RWPE1 (cell line): ENCODE data around the gene PARVG.

Source experiments
- CTCF ChIA-PET: fragments of 350-600 bp; sonication (Branson Sonifier 250); formaldehyde crosslinking; extraction: SDS; loops from one replicate; lab custom pipeline; 2021; lab: Yijun Ruan, JAX
- POLR2A ChIA-PET: fragments of 400-600 bp; formaldehyde crosslinking; extraction: SDS; loops from one replicate; lab custom pipeline; 2020; ENCODE audit warnings: antibody characterized with exemption; ENCODE audit not compliant: low non-redundant PET; lab: Yijun Ruan, JAX
- DNase-seq: peaks from one replicate; pipeline ENCODE4 v3.0.0; 2012; ENCODE audit warnings: low spot score
- H3K27ac ChIP-seq: fragments of 450-650 bp; 2 replicates; pipeline ENCODE4 v1.5.1; 2017
- CTCF ChIP-seq: fragments of 450-650 bp; conservative IDR thresholded peaks from 2 replicates; pipeline ENCODE4 v1.5.1; 2017; ENCODE audit warnings: low read depth, mild to moderate bottlenecking

PARVG gene

GRCh38 chr22:44190381-44190976 lies 9.8 kb downstream of the PARVG start:
- no peak overlapping the region for H3K27ac ChIP-seq
- no peak for DNase-seq
- no peak for TF ChIP-seq CTCF
- ChIA-PET POLR2A (no interaction called here), CTCF (interaction anchor here (0.6 kb wide), 1 partner anchor 197 kb away, joined by 4 read pairs; no protein-coding TSS in a partner anchor)

GRCh38 chr22:44191036-44191454 lies 10.3 kb downstream of the PARVG start:
- H3K27ac ChIP-seq = no peak overlapping the region
- ChIA-PET CTCF (interaction anchor here (0.6 kb wide), 1 partner anchor 198 kb away, joined by 4 read pairs; no protein-coding TSS in a partner anchor), POLR2A (no interaction called here)
- no peak for TF ChIP-seq CTCF
- no peak for DNase-seq

GRCh38 chr22:44192098-44192815 lies 11.5 kb downstream of the PARVG start:
- peak overlapping the region; percentile 59 for H3K27ac ChIP-seq
- DNase-seq = peak; percentile 3
- ChIA-PET CTCF (no interaction called here), POLR2A (no interaction called here)
- no peak for TF ChIP-seq CTCF

GRCh38 chr22:44192816-44193534 lies 12.2 kb downstream of the PARVG start:
- CTCF ChIA-PET = interaction anchor here (0.6 kb wide), 1 partner anchor 144 kb away, joined by 6 read pairs; no protein-coding TSS in a partner anchor
- POLR2A ChIA-PET = no interaction called here

GRCh38 chr22:44193535-44193891 lies 12.8 kb downstream of the PARVG start:
- POLR2A ChIA-PET = no interaction called here
- CTCF ChIA-PET = interaction anchor here (0.6 kb wide), 1 partner anchor 145 kb away, joined by 6 read pairs; no protein-coding TSS in a partner anchor
- DNase-seq = peak; percentile 7
- peak overlapping the region; percentile 59 for H3K27ac ChIP-seq
- TF ChIP-seq CTCF = no peak

More at GRCh38 chr22:44192816-44193534, 12.2 kb downstream of the PARVG start:
- peak overlapping the region; percentile 59 for H3K27ac ChIP-seq
- TF ChIP-seq CTCF = no peak
- DNase-seq = no peak

GRCh38 chr22:44194569-44194968 lies 13.8 kb downstream of the PARVG start:
- POLR2A ChIA-PET = no interaction called here
- TF ChIP-seq CTCF = no peak
- DNase-seq = no peak
- CTCF ChIA-PET = no interaction called here
- no peak overlapping the region for H3K27ac ChIP-seq
